Raji (cell line): Measurements from ENCODE around the gene TNFAIP8L3.

Experiments used
- POLR2A ChIP-seq: IDR thresholded peaks from 2 replicates; pipeline ENCODE4 v1.6.1; 2011; ENCODE audit warnings: low read depth, low read length, control low read depth; ENCODE audit not compliant: insufficient read depth

Gene TNFAIP8L3

DNA sequence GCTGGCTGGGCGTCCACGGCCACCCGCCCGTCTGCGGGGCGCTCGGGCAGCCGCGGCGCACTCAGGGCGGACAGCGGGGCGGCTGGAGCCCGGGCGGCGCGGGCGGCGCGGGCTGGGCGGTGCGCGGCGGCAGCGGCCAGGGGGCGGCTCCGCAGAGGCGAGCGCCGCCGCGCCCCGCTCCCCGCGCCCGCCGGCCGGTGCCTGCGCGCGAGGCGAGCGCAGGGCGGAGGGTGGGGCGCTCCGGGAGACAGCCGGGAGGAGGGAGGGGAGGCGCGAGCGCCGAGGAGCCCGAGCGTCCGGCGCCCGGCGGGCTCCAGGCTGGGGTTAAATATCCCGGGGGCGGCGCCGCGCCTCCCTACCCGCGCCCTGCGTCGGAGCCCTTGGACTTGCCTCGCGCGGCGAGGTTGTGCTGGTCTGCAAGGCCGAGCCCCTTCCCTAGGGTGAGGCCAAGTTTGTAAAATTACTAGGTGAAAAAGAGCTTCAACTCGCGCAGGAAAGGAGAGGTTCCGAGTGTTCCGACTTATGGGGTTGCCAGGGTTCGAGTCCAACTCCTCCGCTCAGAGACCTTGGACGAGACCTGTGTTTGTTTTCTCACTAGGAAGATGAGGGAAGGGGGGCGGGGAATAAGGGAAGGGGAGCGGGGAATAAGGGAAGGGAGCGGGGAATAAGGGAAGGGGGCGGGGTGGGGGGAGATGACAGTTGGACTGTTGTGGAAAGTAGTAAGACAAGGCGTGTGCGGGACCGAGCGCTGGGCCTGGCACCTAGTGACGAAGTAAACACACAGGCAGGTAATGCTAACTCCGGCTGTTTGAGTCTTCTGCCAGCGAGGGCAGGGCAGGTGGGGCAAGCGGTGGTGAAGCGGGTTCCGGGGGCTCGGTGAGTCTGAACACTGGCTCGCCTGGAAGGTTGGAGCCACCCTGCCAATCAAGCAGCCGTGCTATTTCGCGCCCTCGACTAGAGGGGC lies at the start of gene TNFAIP8L3:
Gene TNFAIP8L3, minus strand, starts transcription at position 301 of the 964 bp plus-strand sequence. CDS start 311 bp downstream, outside the sequence.
- no peak for TF ChIP-seq POLR2A

DNA sequence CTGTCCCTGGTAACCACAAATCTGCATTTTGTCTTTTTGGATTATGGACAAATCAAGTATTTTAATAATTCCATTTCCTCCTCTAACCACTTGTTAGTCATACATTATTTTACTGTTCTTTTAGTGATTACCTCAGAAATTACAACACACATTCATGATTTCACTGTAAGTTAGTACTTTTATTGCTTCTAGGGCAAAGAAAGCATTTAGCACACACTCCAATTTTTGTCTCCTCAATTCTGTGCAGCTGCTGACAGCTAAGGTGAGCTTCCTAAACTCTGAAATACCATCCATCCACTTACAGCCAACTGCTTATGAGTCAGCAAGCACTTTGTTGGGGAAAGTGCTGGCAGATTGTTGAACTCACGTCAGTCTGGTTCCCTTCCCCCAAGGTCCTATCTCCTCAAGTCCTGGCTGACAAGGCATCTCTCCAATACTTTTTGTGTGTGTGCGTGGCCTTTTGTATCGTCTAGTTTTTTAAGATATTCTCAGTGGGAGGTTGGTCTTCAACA lies 49.4 kb upstream of the TNFAIP8L3 start:
- no peak for TF ChIP-seq POLR2A

DNA sequence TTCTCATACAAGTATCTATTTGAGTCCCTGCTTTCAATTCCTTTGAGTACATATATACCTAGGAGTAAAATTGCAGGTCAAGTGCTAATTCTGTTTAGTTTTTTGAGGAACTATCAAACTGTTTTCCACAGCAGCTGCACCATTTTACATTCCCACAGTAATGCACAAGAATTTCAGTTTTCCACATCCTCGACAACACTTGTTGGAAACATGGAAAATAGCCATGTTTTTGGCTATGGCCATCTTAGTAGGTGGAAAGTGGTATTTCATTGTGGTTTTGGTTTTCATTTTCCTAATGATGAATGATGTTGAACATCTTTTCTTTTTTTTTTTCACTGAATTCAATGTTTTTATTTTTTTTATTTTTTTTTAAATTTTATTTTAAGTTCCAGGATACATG lies 44.4 kb upstream of the TNFAIP8L3 start:
- no peak for TF ChIP-seq POLR2A

DNA sequence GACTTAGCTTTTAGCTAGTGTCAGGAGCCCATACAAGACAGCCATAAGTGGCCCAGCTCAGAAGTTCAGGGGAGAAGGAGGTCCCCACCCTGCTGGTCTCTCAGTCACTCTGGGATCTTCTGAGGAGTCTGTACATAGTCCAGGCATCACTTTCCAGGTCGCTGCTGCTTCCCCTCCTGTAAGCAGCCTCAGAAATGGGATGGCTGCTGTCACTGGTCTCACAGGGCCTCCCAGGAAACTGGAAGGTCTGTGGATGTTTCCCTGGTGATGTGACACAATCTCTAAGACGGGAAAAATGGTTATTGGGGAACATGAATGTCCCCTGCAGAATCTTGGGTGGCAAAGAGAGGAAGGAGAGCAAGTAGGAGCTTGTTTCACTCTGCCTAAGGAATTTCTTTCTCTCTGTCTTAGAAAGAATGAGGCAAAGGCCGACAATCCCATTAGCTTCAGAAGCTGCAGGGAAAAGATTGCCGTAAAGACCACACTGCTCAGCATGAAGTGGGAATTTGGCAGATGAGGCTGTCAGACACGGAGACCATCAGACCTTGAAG lies 43.2 kb upstream of the TNFAIP8L3 start:
- no peak for TF ChIP-seq POLR2A

DNA sequence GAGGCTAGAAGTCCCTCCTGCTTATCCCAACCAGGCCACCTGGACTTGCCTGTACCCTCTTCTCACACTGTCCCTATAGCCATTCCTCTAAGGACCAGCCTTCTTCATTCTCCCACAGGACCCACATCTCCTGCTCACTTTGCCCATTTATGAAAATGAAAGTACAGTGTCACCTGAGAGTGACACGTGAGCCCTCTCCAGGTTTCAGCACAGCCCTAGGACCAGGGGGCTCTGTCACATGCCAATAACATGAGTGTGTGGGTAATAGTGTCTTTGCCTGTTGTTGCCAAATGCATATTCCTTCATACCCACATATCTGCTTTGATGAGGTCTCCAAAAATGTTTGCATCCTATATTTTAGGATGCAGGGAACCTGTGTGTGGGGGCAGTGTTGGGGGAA lies 42.3 kb upstream of the TNFAIP8L3 start:
- TF ChIP-seq POLR2A: no peak

DNA sequence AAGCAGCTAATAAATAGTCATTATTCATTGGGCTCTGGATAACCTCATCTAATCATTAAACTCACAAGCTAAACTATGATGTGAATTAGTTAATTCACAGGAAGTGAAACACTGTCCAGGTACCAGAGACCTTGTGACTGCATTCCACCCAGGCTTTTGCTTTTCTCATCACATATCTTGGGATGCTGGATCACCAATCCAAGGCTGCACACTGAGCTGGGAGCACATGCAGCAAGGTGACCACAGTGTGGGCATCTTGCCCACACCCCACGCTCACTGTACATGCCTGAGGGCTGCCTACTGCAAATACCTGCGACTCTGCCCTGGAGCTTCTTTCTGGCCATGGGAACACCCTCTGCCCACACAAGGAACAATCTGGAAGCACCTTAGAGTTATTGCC lies 40.6 kb upstream of the TNFAIP8L3 start:
- no peak for TF ChIP-seq POLR2A

DNA sequence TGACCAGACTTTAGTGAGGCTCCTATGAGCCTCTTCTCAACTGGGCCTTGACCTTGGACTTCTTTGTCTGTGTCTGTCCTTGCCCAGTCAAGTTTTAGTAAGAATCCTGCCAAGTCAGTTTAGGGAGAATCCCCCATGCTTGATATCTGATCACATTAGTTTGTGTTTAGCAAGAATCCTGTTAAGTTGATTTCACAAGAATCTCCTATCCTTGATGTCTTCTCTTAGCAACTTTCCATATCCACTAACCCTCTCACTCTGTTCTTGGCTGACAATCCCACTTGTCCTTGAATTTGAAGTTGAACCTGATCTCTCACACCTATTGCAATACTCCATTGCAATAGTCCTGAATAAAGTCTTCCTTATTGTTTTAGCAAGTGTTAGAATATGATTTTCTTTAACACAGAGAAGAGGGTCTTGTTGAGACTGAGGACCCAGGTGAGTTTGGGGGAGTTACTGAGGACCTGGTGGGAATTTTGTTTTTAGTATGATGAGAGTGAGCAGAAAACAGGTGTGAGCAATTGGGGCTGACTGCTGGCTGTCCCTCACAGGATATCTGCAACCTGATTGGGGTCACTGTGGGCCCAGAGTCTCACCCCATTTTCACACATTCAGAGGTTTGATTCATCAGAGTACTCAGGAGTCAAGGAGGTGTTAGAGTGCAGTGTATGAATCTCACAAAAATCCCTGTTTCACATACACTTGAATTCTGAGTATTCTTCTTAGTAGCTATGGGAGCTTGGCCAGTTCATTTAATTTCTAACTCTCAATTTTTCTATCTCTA lies 39.9 kb upstream of the TNFAIP8L3 start:
- no peak for TF ChIP-seq POLR2A

DNA sequence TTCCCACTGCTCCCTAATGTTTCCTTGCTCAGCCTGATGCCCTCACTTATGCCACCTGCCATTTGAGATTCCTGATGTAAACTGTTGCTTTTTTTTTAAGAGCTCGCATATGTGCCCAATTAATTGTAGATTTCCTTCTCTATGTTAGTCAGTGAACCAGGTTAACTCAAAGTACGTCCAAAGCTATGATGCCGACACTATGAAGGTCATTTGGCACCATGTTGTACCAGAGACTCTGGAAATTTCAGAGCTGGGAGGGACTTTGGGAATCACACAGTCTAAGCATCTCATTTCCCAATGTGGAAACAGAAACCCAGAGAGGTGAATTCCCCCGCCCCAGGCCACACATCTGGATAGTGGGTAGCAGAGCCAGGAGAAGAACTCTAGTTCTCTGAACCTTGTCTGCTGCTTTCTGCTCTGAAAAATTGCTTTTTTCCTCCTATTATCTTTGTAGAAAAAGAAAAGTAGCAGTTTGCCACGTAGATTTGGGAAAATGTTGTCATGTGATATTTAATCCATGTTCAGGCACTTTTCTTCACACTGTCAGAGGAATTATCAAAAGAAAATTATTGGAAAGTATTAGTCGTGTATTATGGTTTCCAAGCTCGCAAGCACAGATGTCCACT lies 38.5 kb upstream of the TNFAIP8L3 start:
- no peak for TF ChIP-seq POLR2A

DNA sequence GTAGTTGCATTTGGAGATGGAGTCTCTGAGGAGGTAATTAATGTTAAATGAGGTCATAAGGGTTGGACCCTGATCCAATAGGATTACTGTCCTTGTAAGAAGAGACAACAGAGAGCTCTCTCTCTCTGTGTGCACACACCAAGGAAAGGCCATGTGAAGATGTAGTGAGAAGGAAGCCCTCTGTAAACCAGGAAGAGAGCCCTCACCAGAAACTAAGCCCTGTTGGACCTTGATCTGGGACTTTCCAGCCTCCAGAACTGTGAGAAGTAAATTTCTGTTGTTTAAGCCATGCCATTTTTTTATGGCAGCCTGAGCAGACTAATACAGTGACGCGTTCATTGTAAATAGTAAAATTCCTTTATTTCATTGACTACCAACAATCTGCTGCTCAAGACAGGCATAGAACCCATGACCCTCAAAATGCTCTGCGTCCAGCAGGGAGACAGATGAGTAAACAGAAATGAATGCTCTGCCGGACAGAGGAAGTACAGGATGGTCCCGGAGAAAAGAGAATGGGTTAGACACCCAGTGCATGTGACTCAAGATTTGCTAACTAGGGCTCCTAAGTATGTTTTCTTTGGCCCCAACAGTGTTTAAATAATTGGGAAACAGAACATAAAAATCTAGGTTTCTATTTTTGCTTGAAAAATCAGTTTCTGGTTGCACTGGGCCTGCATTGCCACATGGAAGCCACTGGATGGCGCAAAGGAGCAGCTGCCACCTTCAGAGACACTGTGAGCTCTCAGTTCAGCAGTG lies 37.9 kb upstream of the TNFAIP8L3 start:
- no peak for TF ChIP-seq POLR2A

DNA sequence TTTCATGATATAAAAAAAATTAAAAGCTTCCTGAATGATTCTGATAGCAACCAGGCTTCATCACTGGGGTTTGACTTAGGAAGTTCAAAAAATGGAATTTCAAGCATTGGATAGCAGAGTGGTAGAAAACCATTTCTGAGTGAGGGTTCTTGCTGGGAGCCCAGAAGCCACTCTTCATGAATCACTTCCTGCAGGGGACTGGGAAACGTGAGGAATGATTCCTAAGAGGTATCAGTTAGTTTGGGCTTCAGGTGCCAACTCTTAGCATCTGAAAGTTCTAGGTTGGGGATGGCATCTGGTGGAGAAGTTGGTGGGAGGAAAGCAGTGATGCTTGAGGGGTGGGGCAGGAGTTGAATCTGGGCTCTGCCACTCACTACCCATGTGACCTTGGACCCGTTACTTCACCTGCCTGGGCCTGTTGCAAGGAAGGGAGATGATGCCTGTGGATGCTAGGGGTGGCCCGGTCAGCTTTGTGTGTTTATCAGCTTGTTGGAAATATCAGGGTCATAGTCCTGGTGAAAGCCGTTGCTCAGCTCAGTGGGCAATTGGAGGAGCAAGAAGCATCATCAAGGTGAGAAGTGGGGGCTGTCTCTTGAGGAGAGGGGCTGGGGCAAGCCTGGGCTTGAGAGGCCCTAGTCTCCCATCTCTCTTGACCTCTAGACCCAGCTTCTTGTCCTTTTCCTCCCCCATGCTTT lies 37.0 kb upstream of the TNFAIP8L3 start:
- no peak for TF ChIP-seq POLR2A

DNA sequence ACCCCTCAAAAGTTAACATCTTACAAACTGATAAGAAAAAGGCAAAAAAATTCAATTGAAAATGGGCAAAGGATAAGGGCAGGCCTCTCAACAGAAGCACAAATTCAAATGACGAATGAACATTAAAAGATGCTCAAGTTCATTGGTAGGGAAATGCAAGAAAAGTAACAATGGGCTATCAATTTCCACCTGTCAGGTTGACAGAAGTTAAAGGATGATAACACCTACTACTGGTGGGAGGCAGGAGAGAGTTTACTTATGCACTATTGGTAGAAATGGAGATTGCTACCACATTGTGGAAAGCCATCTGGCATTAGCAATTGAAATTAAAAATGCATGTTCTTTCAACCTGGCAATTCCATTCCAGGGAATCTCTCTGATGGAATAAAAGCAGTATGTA lies 35.6 kb upstream of the TNFAIP8L3 start:
- TF ChIP-seq POLR2A: no peak

DNA sequence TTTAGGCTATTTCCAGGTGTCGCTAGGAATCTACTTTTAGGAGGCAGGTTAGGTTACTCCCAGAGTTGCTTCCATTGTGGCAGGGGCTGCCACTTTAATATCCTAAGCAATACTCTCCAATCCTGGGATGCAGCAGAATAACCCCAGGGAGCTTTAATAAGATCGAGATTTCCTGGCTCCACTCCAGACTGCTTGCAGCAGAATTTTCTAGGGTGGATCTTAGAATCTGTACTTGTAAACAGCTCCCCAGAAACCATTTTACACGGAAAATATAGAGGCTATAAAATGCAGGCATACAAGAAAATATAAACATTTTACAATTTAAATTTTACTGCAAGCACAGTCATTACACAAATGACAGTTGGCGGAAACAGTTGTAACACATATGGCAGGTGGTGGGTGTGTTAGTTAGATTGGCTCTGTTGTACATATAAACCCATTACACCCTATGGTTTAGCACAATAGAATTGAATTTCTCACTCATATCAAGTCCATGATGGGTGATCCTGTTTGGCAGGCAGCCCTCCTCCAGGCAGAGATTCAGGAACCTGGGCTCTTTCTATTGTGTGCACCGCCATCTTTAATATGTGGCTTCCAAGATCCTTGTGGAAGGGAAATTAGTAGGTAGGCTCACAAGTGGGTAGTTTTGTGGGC lies 35.0 kb upstream of the TNFAIP8L3 start:
- no peak for TF ChIP-seq POLR2A

DNA sequence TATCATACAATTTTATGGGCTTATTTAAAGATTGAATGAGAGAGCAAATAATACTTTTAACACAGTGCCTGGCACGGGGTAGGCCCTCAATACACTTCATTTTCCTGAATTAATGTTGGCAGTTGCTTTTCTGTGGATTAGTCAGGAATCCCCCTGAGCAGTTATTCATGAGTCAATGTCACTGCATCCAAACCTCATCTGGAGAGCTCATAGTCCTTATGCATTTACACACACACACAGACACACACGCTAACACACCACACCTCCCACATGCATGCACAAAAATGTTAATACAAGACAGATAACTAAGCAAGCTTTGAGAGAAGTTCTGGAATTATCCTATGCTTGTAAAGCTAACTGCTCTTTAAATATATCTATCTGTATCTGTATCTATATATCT lies 34.0 kb upstream of the TNFAIP8L3 start:
- TF ChIP-seq POLR2A: no peak
